SK-N-SH treated with all-trans-retinoic acid at 6 μM for 48 hours (cell line): ENCODE data around the gene SEL1L3.
"Not testable (repeated sequence)": the region's sequence is repeated elsewhere in the genome, so short reads cannot be mapped to it uniquely, and the experiment has no call there.

ENCODE experiments used
- ATAC-seq: fragments of 200-7000 bp; cut with Tn5 transposase; 3 replicates; pipeline ENCODE4 v1.9.1; 2020; ENCODE audit warnings: mild to moderate bottlenecking, moderate library complexity
- ARNTL ChIP-seq: fragments of 450-650 bp; formaldehyde crosslinking; IDR thresholded peaks from 2 replicates; pipeline ENCODE4 v1.5.0; 2020; ENCODE audit warnings: low read depth, mild to moderate bottlenecking, moderate library complexity, borderline replicate concordance
- CSDC2 ChIP-seq: fragments of 250-450 bp; sonication (Bioruptor Pico); IDR thresholded peaks from 2 replicates; pipeline ENCODE4 v1.5.0; 2020; ENCODE audit warnings: mild to moderate bottlenecking, moderate library complexity
- CSRNP3 ChIP-seq: fragments of 250-450 bp; sonication (Bioruptor Pico); IDR thresholded peaks from 2 replicates; pipeline ENCODE4 v1.5.1; 2021; ENCODE audit warnings: mild to moderate bottlenecking, moderate library complexity
- GLIS3 ChIP-seq: fragments of 250-450 bp; sonication (Bioruptor Pico); IDR thresholded peaks from 2 replicates; pipeline ENCODE4 v1.5.0; 2020; ENCODE audit warnings: mild to moderate bottlenecking, moderate library complexity
- ISL1 ChIP-seq: fragments of 250-450 bp; sonication (Bioruptor Pico); IDR thresholded peaks from 2 replicates; pipeline ENCODE4 v2.1.2; 2022; ENCODE audit warnings: mild to moderate bottlenecking, moderate library complexity
- PATZ1 ChIP-seq: fragments of 250-450 bp; sonication (Bioruptor Pico); IDR thresholded peaks from 2 replicates; pipeline ENCODE4 v1.8.0; 2020; ENCODE audit warnings: mild to moderate bottlenecking, moderate library complexity, borderline replicate concordance
- POU6F1 ChIP-seq: fragments of 250-450 bp; sonication (Bioruptor Pico); IDR thresholded peaks from 2 replicates; pipeline ENCODE4 v1.8.0; 2021; ENCODE audit warnings: low read depth, mild to moderate bottlenecking, moderate library complexity, borderline replicate concordance
- RARB ChIP-seq: fragments of 250-450 bp; sonication (Bioruptor Pico); IDR thresholded peaks from 2 replicates; pipeline ENCODE4 v1.8.0; 2021; ENCODE audit warnings: mild to moderate bottlenecking, moderate library complexity
- SNAI2 ChIP-seq: fragments of 250-450 bp; sonication (Bioruptor Pico); IDR thresholded peaks from 2 replicates; pipeline ENCODE4 v1.5.0; 2020; ENCODE audit warnings: mild to moderate bottlenecking, moderate library complexity
- TCF4 ChIP-seq: fragments of 250-450 bp; sonication (Bioruptor Pico); IDR thresholded peaks from 2 replicates; pipeline ENCODE4 v1.8.0; 2021; ENCODE audit warnings: mild to moderate bottlenecking, moderate library complexity, borderline replicate concordance
- TOX ChIP-seq: fragments of 250-450 bp; sonication (Bioruptor Pico); IDR thresholded peaks from 2 replicates; pipeline ENCODE4 v1.8.0; 2021; ENCODE audit warnings: mild to moderate bottlenecking, moderate library complexity, borderline replicate concordance
- ZC3H10 ChIP-seq: fragments of 250-450 bp; sonication (Bioruptor Pico); IDR thresholded peaks from 2 replicates; pipeline ENCODE4 v1.5.1; 2021; ENCODE audit warnings: mild to moderate bottlenecking, moderate library complexity
- ZFP3 ChIP-seq: fragments of 250-450 bp; sonication (Bioruptor Pico); IDR thresholded peaks from 2 replicates; pipeline ENCODE4 v1.5.0; 2020; ENCODE audit warnings: mild to moderate bottlenecking, moderate library complexity
- ZFP30 ChIP-seq: fragments of 450-650 bp; formaldehyde crosslinking; IDR thresholded peaks from 2 replicates; pipeline ENCODE4 v1.5.0; 2022; ENCODE audit warnings: mild to moderate bottlenecking, moderate library complexity
- ZNF70 ChIP-seq: fragments of 450-650 bp; formaldehyde crosslinking; IDR thresholded peaks from 2 replicates; pipeline ENCODE4 v1.5.0; 2020; ENCODE audit warnings: mild to moderate bottlenecking, moderate library complexity
- ZNF8 ChIP-seq: fragments of 450-650 bp; formaldehyde crosslinking; IDR thresholded peaks from 2 replicates; pipeline ENCODE4 v1.5.0; 2020; ENCODE audit warnings: mild to moderate bottlenecking, moderate library complexity
- TF ChIP-seq, protein P1 (sequence below): fragments of 250-450 bp; sonication (Bioruptor Pico); IDR thresholded peaks from 2 replicates; pipeline ENCODE4 v1.5.1; 2020; ENCODE audit warnings: low read depth, mild to moderate bottlenecking, moderate library complexity
- TF ChIP-seq, protein P2 (sequence below): fragments of 250-450 bp; sonication (Bioruptor Pico); IDR thresholded peaks from 2 replicates; pipeline ENCODE4 v1.5.0; 2020; ENCODE audit warnings: mild to moderate bottlenecking, moderate library complexity

SEL1L3 gene

DNA sequence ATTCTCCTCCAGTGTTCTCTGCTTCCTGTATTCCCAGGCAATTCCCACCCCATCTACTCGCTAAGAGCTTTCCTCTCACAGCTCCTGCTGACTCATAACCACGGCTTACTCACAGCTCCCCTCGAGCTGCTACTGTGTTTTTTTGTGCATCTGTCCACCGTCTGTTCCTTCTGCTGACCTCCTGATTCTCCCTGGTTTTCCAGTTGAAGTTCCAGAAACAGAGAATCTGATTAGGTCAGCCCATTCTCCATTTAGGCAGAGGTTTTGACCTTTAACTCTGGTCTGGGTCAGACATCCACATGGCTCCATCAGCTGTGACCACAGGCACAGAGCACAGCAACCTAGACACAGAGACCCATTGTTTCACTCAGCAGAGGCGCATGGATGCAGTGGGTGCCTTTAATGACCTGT is 45.7 kb upstream of the SEL1L3 start:
- TF ChIP-seq ISL1 (no peak), GLIS3 (CRISPR knock-in tag) (no peak), ZNF8 (no peak), POU6F1 (CRISPR knock-in tag) (no peak), ZFP30 (CRISPR knock-in tag) (no peak)
- TF ChIP-seq, protein P1, sequence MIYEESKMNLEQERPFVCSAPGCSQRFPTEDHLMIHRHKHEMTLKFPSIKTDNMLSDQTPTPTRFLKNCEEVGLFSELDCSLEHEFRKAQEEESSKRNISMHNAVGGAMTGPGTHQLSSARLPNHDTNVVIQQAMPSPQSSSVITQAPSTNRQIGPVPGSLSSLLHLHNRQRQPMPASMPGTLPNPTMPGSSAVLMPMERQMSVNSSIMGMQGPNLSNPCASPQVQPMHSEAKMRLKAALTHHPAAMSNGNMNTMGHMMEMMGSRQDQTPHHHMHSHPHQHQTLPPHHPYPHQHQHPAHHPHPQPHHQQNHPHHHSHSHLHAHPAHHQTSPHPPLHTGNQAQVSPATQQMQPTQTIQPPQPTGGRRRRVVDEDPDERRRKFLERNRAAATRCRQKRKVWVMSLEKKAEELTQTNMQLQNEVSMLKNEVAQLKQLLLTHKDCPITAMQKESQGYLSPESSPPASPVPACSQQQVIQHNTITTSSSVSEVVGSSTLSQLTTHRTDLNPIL (CRISPR knock-in tag) = no peak
- ATAC-seq = peak; percentile 93

DNA sequence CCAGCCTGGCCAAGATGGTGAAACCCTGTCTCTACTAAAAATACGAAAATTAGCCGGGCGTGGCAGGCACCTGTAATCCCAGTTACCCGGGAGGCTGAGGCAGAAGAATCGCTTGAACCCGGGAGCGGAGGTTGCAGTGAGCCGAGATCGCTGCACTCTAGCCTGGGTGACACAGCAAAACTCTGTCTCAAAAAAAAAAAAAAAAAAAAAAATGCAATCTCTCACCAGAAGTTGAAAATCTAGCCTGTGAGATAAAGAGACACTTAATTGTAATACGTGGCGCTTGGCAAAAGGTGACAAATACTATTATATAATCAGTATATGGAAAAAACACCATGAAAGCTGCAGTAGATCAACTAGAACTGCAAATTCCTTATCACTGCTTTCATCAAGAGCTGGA is 43.3 kb upstream of the SEL1L3 start:
- not testable (repeated sequence) for ATAC-seq

DNA sequence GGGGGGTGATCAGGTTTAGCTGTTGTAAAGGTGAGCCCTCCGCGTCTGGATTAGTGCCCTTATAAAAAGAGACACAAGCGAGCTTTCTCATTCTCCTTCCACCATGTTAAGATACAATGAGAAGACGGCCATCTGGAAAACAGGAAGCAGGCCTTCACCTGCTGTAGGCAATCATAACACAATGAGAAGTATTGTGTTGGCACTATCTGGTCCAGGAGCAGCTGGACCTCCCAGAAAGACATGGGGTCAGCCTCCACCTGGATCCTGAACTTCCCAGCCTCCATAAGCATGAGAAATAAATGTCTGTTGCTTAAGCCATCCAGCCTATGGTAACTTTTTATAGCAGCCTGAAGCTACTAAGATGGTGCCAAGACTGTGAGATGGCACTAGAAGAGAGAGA is 42.6 kb upstream of the SEL1L3 start:
- ATAC-seq = no peak
- TF ChIP-seq TCF4 (CRISPR knock-in tag) = no peak
- TF ChIP-seq ZNF8 = no peak
- TF ChIP-seq CSDC2 = no peak
- TF ChIP-seq ZNF70 (CRISPR knock-in tag) = no peak
- TF ChIP-seq, protein P2, sequence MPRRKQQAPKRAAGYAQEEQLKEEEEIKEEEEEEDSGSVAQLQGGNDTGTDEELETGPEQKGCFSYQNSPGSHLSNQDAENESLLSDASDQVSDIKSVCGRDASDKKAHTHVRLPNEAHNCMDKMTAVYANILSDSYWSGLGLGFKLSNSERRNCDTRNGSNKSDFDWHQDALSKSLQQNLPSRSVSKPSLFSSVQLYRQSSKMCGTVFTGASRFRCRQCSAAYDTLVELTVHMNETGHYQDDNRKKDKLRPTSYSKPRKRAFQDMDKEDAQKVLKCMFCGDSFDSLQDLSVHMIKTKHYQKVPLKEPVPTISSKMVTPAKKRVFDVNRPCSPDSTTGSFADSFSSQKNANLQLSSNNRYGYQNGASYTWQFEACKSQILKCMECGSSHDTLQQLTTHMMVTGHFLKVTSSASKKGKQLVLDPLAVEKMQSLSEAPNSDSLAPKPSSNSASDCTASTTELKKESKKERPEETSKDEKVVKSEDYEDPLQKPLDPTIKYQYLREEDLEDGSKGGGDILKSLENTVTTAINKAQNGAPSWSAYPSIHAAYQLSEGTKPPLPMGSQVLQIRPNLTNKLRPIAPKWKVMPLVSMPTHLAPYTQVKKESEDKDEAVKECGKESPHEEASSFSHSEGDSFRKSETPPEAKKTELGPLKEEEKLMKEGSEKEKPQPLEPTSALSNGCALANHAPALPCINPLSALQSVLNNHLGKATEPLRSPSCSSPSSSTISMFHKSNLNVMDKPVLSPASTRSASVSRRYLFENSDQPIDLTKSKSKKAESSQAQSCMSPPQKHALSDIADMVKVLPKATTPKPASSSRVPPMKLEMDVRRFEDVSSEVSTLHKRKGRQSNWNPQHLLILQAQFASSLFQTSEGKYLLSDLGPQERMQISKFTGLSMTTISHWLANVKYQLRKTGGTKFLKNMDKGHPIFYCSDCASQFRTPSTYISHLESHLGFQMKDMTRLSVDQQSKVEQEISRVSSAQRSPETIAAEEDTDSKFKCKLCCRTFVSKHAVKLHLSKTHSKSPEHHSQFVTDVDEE = no peak
- TF ChIP-seq SNAI2 = no peak
- no peak for TF ChIP-seq ZFP3 (CRISPR knock-in tag)
- no peak for TF ChIP-seq PATZ1 (CRISPR knock-in tag)

- TF ChIP-seq ZFP3 (CRISPR knock-in tag) = no peak
- no peak for TF ChIP-seq ZC3H10 (CRISPR knock-in tag)
- TF ChIP-seq ARNTL (CRISPR knock-in tag) = no peak
- TF ChIP-seq TOX (CRISPR knock-in tag) = no peak
- TF ChIP-seq, protein P2 = no peak
- no peak for TF ChIP-seq CSRNP3 (CRISPR knock-in tag)
- no peak for TF ChIP-seq ZNF8
- no peak for TF ChIP-seq PATZ1 (CRISPR knock-in tag)
- TF ChIP-seq ZNF70 (CRISPR knock-in tag) = no peak
- TF ChIP-seq, protein P1 (CRISPR knock-in tag) = no peak
- TF ChIP-seq POU6F1 (CRISPR knock-in tag) = no peak
- no peak for TF ChIP-seq TCF4 (CRISPR knock-in tag)
- no peak for TF ChIP-seq GLIS3 (CRISPR knock-in tag)
- TF ChIP-seq RARB (CRISPR knock-in tag) = no peak
Observed at GRCh38 chr4:25904748-25905082, 41.9 kb upstream of the SEL1L3 start.

More at GRCh38 chr4:25904748-25905082, 41.9 kb upstream of the SEL1L3 start:
- no peak for ATAC-seq
